Adipocyte (in vitro differentiated cells): Measurements from ENCODE around the gene TRIO.
"Not testable (repeated sequence)": the region's sequence is repeated elsewhere in the genome, so short reads cannot be mapped to it uniquely, and the experiment has no call there.

Source experiments
- DNase-seq: peaks from one replicate; pipeline ENCODE4 v3.0.0-alpha.2; 2015; ENCODE audit warnings: low read depth
- H3K27me3 ChIP-seq: replicated peaks from 2 replicates; pipeline ENCODE4 v1.7.0; 2013; ENCODE audit warnings: mild to moderate bottlenecking, low read length, moderate library complexity; ENCODE audit not compliant: control insufficient read depth, insufficient read depth
- H3K36me3 ChIP-seq: 2 replicates; pipeline ENCODE4 v1.7.0; 2013; ENCODE audit warnings: low read length, mild to moderate bottlenecking, moderate library complexity; ENCODE audit not compliant: control insufficient read depth, insufficient read depth, severe bottlenecking
- H3K4me1 ChIP-seq: 2 replicates; pipeline ENCODE4 v1.7.0; 2013; ENCODE audit warnings: mild to moderate bottlenecking, low read length, moderate library complexity; ENCODE audit not compliant: control insufficient read depth, insufficient read depth
- H3K4me3 ChIP-seq: 2 replicates; pipeline ENCODE4 v1.7.0; 2013; ENCODE audit warnings: mild to moderate bottlenecking, low read length, moderate library complexity
- H3K9ac ChIP-seq: 2 replicates; pipeline ENCODE4 v1.7.0; 2013; ENCODE audit warnings: mild to moderate bottlenecking, low read length, moderate library complexity
- H3K9me3 ChIP-seq: 2 replicates; pipeline ENCODE4 v1.7.0; 2013; ENCODE audit warnings: mild to moderate bottlenecking, low read length, moderate library complexity; ENCODE audit not compliant: control insufficient read depth

TRIO gene

GRCh38 chr5:14428302-14429081 is 285.4 kb downstream of the TRIO start:
- peaks cover 55% of the 10 kb centered on the region for H3K36me3 ChIP-seq
- H3K27me3 ChIP-seq = no peaks in the 10 kb centered on the region
- H3K4me1 ChIP-seq = peaks cover 11% of the 10 kb centered on the region
- H3K9ac ChIP-seq = no peak overlapping the region
- H3K9me3 ChIP-seq = no peaks in the 10 kb centered on the region
- DNase-seq = peak; percentile 23
- no peak overlapping the region for H3K4me3 ChIP-seq

- H3K27me3 ChIP-seq = no peaks in the 10 kb centered on the region
- DNase-seq = no peak
- peaks cover 53% of the 10 kb centered on the region for H3K36me3 ChIP-seq
- H3K4me1 ChIP-seq = peaks cover 11% of the 10 kb centered on the region
- no peak overlapping the region for H3K4me3 ChIP-seq
- H3K9me3 ChIP-seq = no peaks in the 10 kb centered on the region
- H3K9ac ChIP-seq = no peak overlapping the region
These were observed 286.2 kb downstream of the TRIO start for GRCh38 chr5:14429101-14430050.

- Histone ChIP-seq H3K27me3 (no peaks in the 10 kb centered on the region), H3K4me1 (peaks cover 11% of the 10 kb centered on the region), H3K4me3 (no peak overlapping the region), H3K9me3 (no peaks in the 10 kb centered on the region), H3K36me3 (peaks cover 41% of the 10 kb centered on the region), H3K9ac (no peak overlapping the region)
- DNase-seq = no peak
These were observed 288.4 kb downstream of the TRIO start for GRCh38 chr5:14431534-14431933.

GRCh38 chr5:14432931-14433589 is 289.9 kb downstream of the TRIO start:
- peaks cover 11% of the 10 kb centered on the region for H3K4me1 ChIP-seq
- no peaks in the 10 kb centered on the region for H3K27me3 ChIP-seq
- H3K36me3 ChIP-seq = peaks cover 32% of the 10 kb centered on the region
- no peak overlapping the region for H3K4me3 ChIP-seq
- no peaks in the 10 kb centered on the region for H3K9me3 ChIP-seq
- no peak for DNase-seq
- no peak overlapping the region for H3K9ac ChIP-seq

GRCh38 chr5:14435481-14435880 is 292.3 kb downstream of the TRIO start:
- H3K9ac ChIP-seq = no peak overlapping the region
- no peaks in the 10 kb centered on the region for H3K9me3 ChIP-seq
- DNase-seq = peak; percentile 15
- peaks cover 20% of the 10 kb centered on the region for H3K36me3 ChIP-seq
- H3K4me3 ChIP-seq = no peak overlapping the region
- H3K4me1 ChIP-seq = peaks cover 19% of the 10 kb centered on the region
- H3K27me3 ChIP-seq = no peaks in the 10 kb centered on the region

- not testable (repeated sequence) for H3K9ac ChIP-seq, H3K27me3 ChIP-seq, H3K9me3 ChIP-seq, H3K4me3 ChIP-seq, DNase-seq
- H3K4me1 ChIP-seq = peaks cover 23% of the 10 kb centered on the region
- peaks cover 20% of the 10 kb centered on the region for H3K36me3 ChIP-seq
These were observed 293.0 kb downstream of the TRIO start for GRCh38 chr5:14436122-14436521.

DNA sequence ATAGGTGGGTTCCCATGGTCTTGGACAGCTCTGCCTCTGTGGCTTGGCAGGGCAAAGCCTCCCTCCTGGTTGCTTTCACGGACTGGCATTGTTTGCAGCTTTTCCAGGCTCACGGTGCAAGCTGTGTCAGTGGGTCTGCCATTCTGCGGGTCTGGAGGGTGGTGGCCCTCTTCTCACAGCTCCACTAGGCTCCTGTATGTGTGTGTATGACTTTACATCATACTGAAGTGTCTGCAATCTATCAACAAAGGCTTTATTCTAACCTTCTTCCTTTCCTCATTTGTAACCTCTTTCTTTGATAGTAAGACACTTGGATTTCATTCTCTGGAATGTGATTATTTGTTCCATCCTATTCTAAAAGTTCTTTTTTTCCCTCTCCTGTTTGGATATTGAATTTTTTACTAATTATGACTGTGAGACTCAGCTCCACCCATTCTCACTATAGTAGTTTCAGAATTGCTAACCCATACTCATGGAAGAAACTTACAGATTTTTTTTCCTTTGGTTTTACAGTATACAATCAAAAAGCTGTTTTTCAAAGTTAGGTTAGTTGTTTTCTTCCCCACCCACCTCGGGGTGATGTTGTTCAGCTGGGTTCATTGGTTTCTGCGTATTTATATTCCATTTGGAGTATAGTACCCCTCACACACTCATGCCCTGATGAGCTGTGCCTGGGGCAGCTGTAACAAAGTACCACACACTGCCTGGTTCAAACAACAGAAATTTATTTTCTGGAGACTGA is 293.8 kb downstream of the TRIO start:
- Histone ChIP-seq H3K9me3 (no peaks in the 10 kb centered on the region), H3K4me1 (peaks cover 32% of the 10 kb centered on the region), H3K4me3 (no peak overlapping the region), H3K36me3 (peaks cover 20% of the 10 kb centered on the region), H3K27me3 (no peaks in the 10 kb centered on the region), H3K9ac (no peak overlapping the region)
- no peak for DNase-seq

GRCh38 chr5:14438195-14438606 is 295.1 kb downstream of the TRIO start:
- peaks cover 20% of the 10 kb centered on the region for H3K36me3 ChIP-seq

DNA sequence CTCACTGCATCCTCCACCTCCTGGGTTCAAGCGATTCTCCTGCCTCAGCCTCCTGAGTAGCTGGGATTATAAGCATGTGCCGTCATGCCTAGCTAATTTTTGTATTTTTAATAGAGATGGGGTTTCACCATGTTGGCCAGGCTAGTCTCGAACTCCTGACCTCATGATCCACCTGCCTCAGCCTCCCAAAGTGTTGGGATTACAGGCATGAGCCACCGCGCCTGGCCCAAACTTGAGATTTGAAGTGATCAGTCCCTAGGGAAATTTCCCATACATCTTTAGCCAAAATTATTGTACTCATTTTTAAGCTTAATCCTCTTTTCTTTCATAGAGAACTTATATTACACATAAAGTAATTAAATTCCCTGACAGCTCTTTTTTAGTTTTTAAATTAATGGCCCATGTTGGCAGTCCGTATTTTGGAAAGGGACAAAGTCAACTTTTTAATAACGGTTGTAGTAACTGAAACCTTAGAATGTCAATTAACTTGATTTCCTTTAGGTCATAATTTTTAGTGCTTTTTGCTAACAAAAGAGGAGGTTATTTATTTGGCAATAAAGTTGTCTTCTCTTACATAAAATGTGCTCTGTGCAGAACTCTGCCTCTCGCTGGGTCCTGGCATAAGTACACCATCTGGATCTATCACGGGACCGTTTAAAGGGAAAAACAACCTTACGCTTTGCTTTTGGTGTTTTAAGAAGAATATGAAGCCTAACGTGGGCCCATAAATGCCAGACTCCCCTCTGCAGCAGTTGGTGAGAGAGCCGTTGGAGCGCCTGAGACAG is 296.1 kb downstream of the TRIO start:
- no peaks in the 10 kb centered on the region for H3K27me3 ChIP-seq
- H3K4me3 ChIP-seq = peak overlapping the region; percentile 82
- H3K9ac ChIP-seq = peak overlapping the region; percentile 86
- peaks cover 15% of the 10 kb centered on the region for H3K36me3 ChIP-seq
- peaks cover 54% of the 10 kb centered on the region for H3K4me1 ChIP-seq
- peak; percentile 19 for DNase-seq
- H3K9me3 ChIP-seq = no peaks in the 10 kb centered on the region

More at GRCh38 chr5:14438195-14438606, 295.1 kb downstream of the TRIO start:
- peaks cover 43% of the 10 kb centered on the region for H3K4me1 ChIP-seq
- no peaks in the 10 kb centered on the region for H3K27me3 ChIP-seq
- no peak overlapping the region for H3K9ac ChIP-seq
- DNase-seq = no peak
- no peak overlapping the region for H3K4me3 ChIP-seq
- H3K9me3 ChIP-seq = no peaks in the 10 kb centered on the region

DNA sequence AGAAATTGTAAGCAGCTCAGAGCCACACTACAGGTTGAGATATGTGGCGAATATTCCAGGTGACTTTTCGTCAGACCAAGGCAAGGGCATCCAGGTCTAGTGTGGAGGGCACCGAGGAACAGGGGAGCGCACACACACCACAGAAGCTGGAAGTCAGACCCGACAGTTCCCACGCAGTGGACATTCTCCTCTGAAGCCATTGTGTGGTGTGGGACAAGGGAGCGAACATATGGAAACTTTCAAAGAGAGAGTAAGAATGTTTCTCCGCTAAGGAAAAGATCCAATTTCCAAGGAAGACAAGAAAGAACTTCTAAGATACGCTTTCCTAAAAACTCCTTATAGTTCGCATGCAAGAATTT is 297.1 kb downstream of the TRIO start:
- H3K9ac ChIP-seq = peak overlapping the region; percentile 86
- DNase-seq = no peak
- H3K4me1 ChIP-seq = peaks cover 63% of the 10 kb centered on the region
- H3K9me3 ChIP-seq = no peaks in the 10 kb centered on the region
- peak overlapping the region; percentile 82 for H3K4me3 ChIP-seq
- H3K27me3 ChIP-seq = no peaks in the 10 kb centered on the region
- peaks cover 10% of the 10 kb centered on the region for H3K36me3 ChIP-seq
